GM19463 (cell line): Measurements from ENCODE around the gene IVNS1ABP.
"Not testable (repeated sequence)": the region's sequence is repeated elsewhere in the genome, so short reads cannot be mapped to it uniquely, and the experiment has no call there.

Source experiments
- ATAC-seq: cut with Tn5 transposase; IDR thresholded peaks from one replicate; pipeline ENCODE4 v1.9.1; 2021; ENCODE audit warnings: mild to moderate bottlenecking, moderate library complexity; ENCODE audit not compliant: unreplicated experiment

The IVNS1ABP gene

GRCh38 chr1:185334182-185334581 is 17.1 kb upstream of the IVNS1ABP start:
- no peak for ATAC-seq

- no peak for ATAC-seq
Observed at GRCh38 chr1:185328255-185328654, 11.2 kb upstream of the IVNS1ABP start.

- no peak for ATAC-seq
Observed at GRCh38 chr1:185325413-185325812, 8.4 kb upstream of the IVNS1ABP start.

GRCh38 chr1:185324118-185324517 is 7.1 kb upstream of the IVNS1ABP start:
- no peak for ATAC-seq

GRCh38 chr1:185322636-185323035 is 5.6 kb upstream of the IVNS1ABP start:
- ATAC-seq = no peak

GRCh38 chr1:185321653-185322221 is 4.7 kb upstream of the IVNS1ABP start:
- ATAC-seq = not testable (repeated sequence)

- not testable (repeated sequence) for ATAC-seq
Observed at GRCh38 chr1:185321104-185321503, 4.1 kb upstream of the IVNS1ABP start.

- ATAC-seq = no peak
Observed at GRCh38 chr1:185319139-185319475, 2.1 kb upstream of the IVNS1ABP start.

GRCh38 chr1:185318431-185319138 is 1.5 kb upstream of the IVNS1ABP start:
- ATAC-seq = no peak

GRCh38 chr1:185317886-185318310 is 855 bp upstream of the IVNS1ABP start:
- ATAC-seq = peak; percentile 34

GRCh38 chr1:185316163-185317033 is 645 bp downstream of the IVNS1ABP start:
- ATAC-seq = peak; percentile 44

- ATAC-seq = no peak
Observed at GRCh38 chr1:185315445-185316071, 1.5 kb downstream of the IVNS1ABP start.

- ATAC-seq = no peak
Observed at GRCh38 chr1:185314411-185314810, 2.6 kb downstream of the IVNS1ABP start.

- no peak for ATAC-seq
Observed at GRCh38 chr1:185312361-185313138, 4.5 kb downstream of the IVNS1ABP start.

GRCh38 chr1:185311589-185312225 is 5.3 kb downstream of the IVNS1ABP start:
- ATAC-seq = no peak

GRCh38 chr1:185309566-185309965 is 7.5 kb downstream of the IVNS1ABP start:
- ATAC-seq = no peak

GRCh38 chr1:185308126-185308525 is 8.9 kb downstream of the IVNS1ABP start:
- ATAC-seq = no peak

GRCh38 chr1:185305419-185305818 is 11.6 kb downstream of the IVNS1ABP start:
- ATAC-seq = no peak

- ATAC-seq = no peak
Observed at GRCh38 chr1:185300152-185300551, 16.9 kb downstream of the IVNS1ABP start.

- ATAC-seq = no peak
Observed at GRCh38 chr1:185297982-185298381, 19.1 kb downstream of the IVNS1ABP start.
